Spleen (tissue), 7 donors: ENCODE results near the gene HOOK1.

ENCODE experiments used
- CTCF ChIP-seq, 11 experiments: fragments of 200-600 bp in 7 of 11; fragments of 450-650 bp in 4 of 11; sonication (generic) in 4 of 11; IDR thresholded peaks in 8 of 11; conservative IDR thresholded peaks in 3 of 11; 1 replicate in 7 of 11; 2 replicates in 4 of 11; pipeline versions ENCODE4 v1.4.0 to v1.8.0; 2016 to 2021; ENCODE audit warnings: antibody characterized with exemption in 11 of 11, inconsistent platforms in 4 of 11, mild to moderate bottlenecking in 1 of 11
- POLR2A ChIP-seq, 3 donors: fragments of 450-650 bp; IDR thresholded peaks; one replicate each; pipeline ENCODE4 v1.5.1; 2017; ENCODE audit warnings: antibody characterized with exemption in 3 of 3, mild to moderate bottlenecking in 1 of 3
- POLR2AphosphoS5 ChIP-seq, 3 donors: sonication (generic); formaldehyde crosslinking; IDR thresholded peaks; one replicate each; pipeline ENCODE4 v1.5.1; 2017; ENCODE audit warnings: antibody characterized with exemption in 3 of 3
- donor health status: DM: no; HTN: no; CAD: no; lungs with moderate emphysema.
- donor health status: DM: no; HTN: no; CAD: no.
- donor health status: DM: no; HTN: no; CAD: no.

DNA sequence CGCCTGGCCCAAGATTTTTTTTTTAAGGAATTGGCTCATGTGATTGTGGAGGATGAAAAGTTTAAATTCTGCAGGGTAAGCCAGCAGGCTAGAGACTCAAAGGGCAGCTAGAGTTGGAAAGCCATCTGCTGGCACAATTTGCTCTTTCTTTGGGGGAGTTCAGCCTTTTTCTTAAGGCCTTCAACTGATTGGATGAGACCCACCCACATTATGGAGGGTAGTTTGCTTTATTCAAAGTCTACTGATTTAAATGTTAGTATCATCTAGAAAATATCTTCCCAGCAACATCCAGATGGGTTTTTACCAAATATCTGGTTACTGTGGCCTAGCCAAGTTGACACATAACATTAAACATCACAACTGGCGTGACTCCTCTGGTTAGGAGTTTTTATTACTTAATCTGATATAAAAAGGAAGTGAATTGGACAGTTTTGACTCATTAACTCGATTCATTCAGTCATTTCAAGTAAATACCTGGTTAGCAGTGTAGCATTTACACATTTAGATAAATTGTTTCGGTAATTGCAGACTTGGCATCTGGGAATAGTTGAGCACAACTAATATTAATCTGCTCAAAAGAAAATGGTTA is 12.4 kb downstream of the HOOK1 start:
- TF ChIP-seq CTCF (IDR thresholded peaks at IDR 0.05 in 8 of 11, conservative IDR thresholded peaks at IDR 0.05 in 3 of 11): no peak
- TF ChIP-seq POLR2A (IDR thresholded peaks at IDR 0.05): no peak
- TF ChIP-seq POLR2AphosphoS5 (IDR thresholded peaks at IDR 0.05): no peak
